ENCODE results near the gene UBAP1L. TPM values are rescaled to one million over a fixed set of nuclear protein-coding genes. Genes with fewer than 3 reads are reported as not detected.

The UBAP1L gene
- total and polyA plus RNA-seq, 8 donors, result 2.7 to 12.4 (median 9.4) TPM

- Histone ChIP-seq H3K4me1 (peaks cover 20 to 39% of the 10 kb centered on the region in 2 donors), H3K36me3 (no peaks in the 10 kb centered on the region), H3K4me3 (no peak overlapping the region), H3K9me3 (no peaks in the 10 kb centered on the region), H3K27me3 (no peaks in the 10 kb centered on the region), H3K27ac (no peak overlapping the region)
- intact Hi-C loops (cut with DNase I), result no loop called here
- peak in 2 of 4 donors; percentile 93 to 95 for DNase-seq
- TF ChIP-seq, protein P1, sequence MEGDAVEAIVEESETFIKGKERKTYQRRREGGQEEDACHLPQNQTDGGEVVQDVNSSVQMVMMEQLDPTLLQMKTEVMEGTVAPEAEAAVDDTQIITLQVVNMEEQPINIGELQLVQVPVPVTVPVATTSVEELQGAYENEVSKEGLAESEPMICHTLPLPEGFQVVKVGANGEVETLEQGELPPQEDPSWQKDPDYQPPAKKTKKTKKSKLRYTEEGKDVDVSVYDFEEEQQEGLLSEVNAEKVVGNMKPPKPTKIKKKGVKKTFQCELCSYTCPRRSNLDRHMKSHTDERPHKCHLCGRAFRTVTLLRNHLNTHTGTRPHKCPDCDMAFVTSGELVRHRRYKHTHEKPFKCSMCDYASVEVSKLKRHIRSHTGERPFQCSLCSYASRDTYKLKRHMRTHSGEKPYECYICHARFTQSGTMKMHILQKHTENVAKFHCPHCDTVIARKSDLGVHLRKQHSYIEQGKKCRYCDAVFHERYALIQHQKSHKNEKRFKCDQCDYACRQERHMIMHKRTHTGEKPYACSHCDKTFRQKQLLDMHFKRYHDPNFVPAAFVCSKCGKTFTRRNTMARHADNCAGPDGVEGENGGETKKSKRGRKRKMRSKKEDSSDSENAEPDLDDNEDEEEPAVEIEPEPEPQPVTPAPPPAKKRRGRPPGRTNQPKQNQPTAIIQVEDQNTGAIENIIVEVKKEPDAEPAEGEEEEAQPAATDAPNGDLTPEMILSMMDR (IDR thresholded peaks at IDR 0.05), result no peak
- peak; percentile 16 for ATAC-seq
Observed at GRCh38 chr15:65089206-65089824, 25.7 kb downstream of the UBAP1L start.

DNA sequence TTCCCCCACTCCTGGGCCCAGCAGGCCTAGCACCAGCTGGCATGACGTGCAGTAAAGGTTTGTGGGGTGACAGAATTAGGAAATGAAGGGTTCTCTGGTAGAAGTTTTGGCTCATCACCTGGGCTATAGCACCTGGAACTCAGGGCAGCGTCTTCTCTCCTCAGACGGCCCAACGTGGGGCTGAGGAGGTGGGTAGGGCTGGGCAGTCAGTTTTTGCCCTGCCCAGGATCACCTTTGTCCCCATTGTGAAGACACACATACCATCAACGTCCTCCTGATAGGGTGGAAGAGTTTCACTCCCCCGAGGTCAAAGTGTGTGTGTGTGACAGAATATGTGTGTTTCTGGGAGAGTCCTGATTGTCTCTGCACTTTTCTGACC is 26.4 kb downstream of the UBAP1L start:
- no peak for ATAC-seq
- Histone ChIP-seq H3K27me3 (peaks cover 0 to 4% of the 10 kb centered on the region in 2 donors), H3K27ac (peak overlapping the region; percentile 55 to 59), H3K36me3 (no peaks in the 10 kb centered on the region), H3K4me3 (no peak overlapping the region), H3K9me3 (no peaks in the 10 kb centered on the region), H3K4me1 (peaks cover 20 to 39% of the 10 kb centered on the region in 2 donors)
- no peak for DNase-seq
- intact Hi-C loops (cut with DNase I), result no loop called here
- TF ChIP-seq, protein P1 (IDR thresholded peaks at IDR 0.05), result no peak

DNA sequence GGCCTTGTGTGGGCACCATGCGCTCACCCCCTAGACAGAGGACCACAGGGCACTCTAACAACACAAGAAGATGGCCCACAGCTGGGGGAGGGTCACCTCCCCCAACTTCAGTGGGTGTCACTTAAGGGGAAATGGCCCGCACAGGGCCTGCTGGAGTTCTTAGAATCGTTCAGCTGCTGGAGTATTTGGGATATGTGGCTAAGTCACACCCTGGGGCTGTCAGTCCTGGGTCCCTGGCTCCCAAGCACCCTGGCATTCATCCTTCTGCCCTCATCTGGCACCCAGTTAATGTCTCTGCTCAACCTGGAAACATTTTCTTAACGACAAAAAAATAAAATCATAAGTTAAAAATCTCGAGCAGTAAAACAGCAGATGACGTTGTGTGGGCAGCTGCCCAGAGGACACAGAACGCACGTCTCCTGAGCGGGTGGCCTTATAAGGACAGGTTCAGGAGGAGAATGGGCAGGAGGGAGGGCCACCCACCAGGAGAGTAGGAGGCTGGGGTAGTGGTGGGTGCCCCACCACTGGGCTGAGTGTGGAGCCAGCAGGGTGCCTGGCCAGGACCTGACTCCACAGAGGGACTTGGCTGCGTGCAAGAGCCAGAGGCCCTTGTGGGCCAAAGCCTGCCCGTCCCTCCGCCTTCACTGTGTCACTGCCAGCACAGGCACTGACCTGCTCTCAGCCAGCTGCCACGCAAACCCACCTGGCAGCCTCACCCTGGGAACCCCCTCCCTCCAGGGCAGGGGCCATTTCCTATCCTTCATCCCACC is 26.9 kb downstream of the UBAP1L start:
- DNase-seq, result peak in 2 of 4 donors; percentile 64 to 81
- Histone ChIP-seq H3K9me3 (no peaks in the 10 kb centered on the region), H3K27me3 (peaks cover 0 to 8% of the 10 kb centered on the region in 2 donors), H3K36me3 (no peaks in the 10 kb centered on the region), H3K4me1 (peaks cover 20 to 39% of the 10 kb centered on the region in 2 donors), H3K4me3 (no peak overlapping the region), H3K27ac (peak overlapping the region; percentile 55 to 59)
- peak; percentile 32 for ATAC-seq
- TF ChIP-seq, protein P1 (IDR thresholded peaks at IDR 0.05), result no peak
- intact Hi-C loops (cut with DNase I), result no loop called here

DNA sequence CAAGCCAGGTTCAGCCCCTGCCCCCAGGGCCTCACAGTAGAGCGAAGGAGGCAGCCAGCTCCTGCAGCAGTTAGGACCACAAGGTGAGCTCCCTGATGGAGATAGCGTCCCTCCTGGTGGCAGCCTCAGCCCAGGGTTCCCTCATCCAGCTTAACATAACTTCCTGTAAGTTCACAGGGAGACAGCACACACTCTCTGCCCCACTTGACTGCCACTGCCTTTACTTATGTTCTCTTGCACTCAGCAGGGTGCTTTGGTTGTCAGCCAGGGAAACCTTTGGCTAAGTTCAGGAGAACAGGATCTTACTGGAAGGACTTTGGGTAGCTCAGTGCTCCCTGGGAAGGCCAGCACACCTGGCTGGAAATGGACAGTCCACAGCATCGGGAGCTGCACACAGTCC is 27.6 kb downstream of the UBAP1L start:
- intact Hi-C loops (cut with DNase I), result no loop called here
- Histone ChIP-seq H3K9me3 (no peaks in the 10 kb centered on the region), H3K4me3 (no peak overlapping the region), H3K4me1 (peaks cover 27 to 45% of the 10 kb centered on the region in 2 donors), H3K27me3 (peaks cover 0 to 11% of the 10 kb centered on the region in 2 donors), H3K36me3 (no peaks in the 10 kb centered on the region), H3K27ac (peak overlapping the region; percentile 55 to 59)
- TF ChIP-seq, protein P1 (IDR thresholded peaks at IDR 0.05), result no peak
- DNase-seq, result peak in 1 of 4 donors; percentile 63
- ATAC-seq, result peak; percentile 56

- Histone ChIP-seq H3K4me1 (peaks cover 34 to 53% of the 10 kb centered on the region in 2 donors), H3K4me3 (no peak overlapping the region), H3K27ac (peak overlapping the region in 1 of 2 donors; percentile 55), H3K9me3 (no peaks in the 10 kb centered on the region), H3K27me3 (peaks cover 0 to 15% of the 10 kb centered on the region in 2 donors), H3K36me3 (no peaks in the 10 kb centered on the region)
- ATAC-seq (no peak), DNase-seq (no peak)
- intact Hi-C loops (cut with DNase I), result no loop called here
- TF ChIP-seq, protein P1 (IDR thresholded peaks at IDR 0.05), result no peak
Observed at GRCh38 chr15:65086680-65087111, 28.3 kb downstream of the UBAP1L start.

All from left lung (tissue), 10 donors.